Adrenal gland (tissue), 12 donors: Measurements from ENCODE around the gene TMEM184C. TPM values are rescaled to one million over a fixed set of nuclear protein-coding genes. Genes with fewer than 3 reads are reported as not detected.

Source experiments
- DNase-seq, 7 donors: peaks; one replicate each; pipeline ENCODE4 v3.0.0-alpha.2; 2019 to 2020
- H3K27ac ChIP-seq, 5 donors: fragments of 200-600 bp; sonication (generic) in 4 of 5; 1 replicate in 3 of 5; 2 replicates in 2 of 5; pipeline versions ENCODE4 v1.5.1 to v1.8.0; 2016 to 2020; ENCODE audit warnings: mild to moderate bottlenecking in 1 of 5
- H3K27me3 ChIP-seq: fragments of 200-600 bp; 2 replicates; pipeline ENCODE4 v1.8.0; 2021
- H3K36me3 ChIP-seq, 2 donors: fragments of 200-600 bp; replicated peaks in 1 of 2; 1 replicate in 1 of 2; 2 replicates in 1 of 2; pipeline versions ENCODE4 v1.5.1 to v1.8.0; 2018 to 2022
- H3K4me1 ChIP-seq, 2 donors: fragments of 200-600 bp; replicated peaks in 1 of 2; 1 replicate in 1 of 2; 2 replicates in 1 of 2; pipeline versions ENCODE4 v1.5.1 to v1.8.0; 2018 to 2021
- H3K4me3 ChIP-seq, 4 donors: fragments of 200-600 bp; sonication (generic) in 3 of 4; one replicate each; pipeline ENCODE4 v1.5.1; 2016 to 2018
- H3K9me3 ChIP-seq, 3 donors: fragments of 200-600 bp; sonication (generic) in 1 of 3; replicated peaks in 1 of 3; 1 replicate in 2 of 3; 2 replicates in 1 of 3; pipeline versions ENCODE4 v1.5.1 to v1.8.0; 2016 to 2021
- POLR2A ChIP-seq, 2 donors: fragments of 450-650 bp; IDR thresholded peaks; one replicate each; pipeline ENCODE4 v1.6.1; 2017; ENCODE audit warnings: antibody characterized with exemption in 2 of 2, mild to moderate bottlenecking in 2 of 2, moderate library complexity in 1 of 2
- WGBS, 4 donors: extraction: QIAGEN DNeasy Blood & Tissue Kit in 2 of 4; methylation state at CpG; one replicate each; pipeline versions ENCODE4 v1.1.5 to v1.1.7; 2013 to 2017; 5-methylcytosine and 5-hydroxymethylcytosine counted together
- intact Hi-C, 2 donors: fragments of 100-400 bp; cut with DNase I; formaldehyde crosslinking; loops; one replicate each; pipeline versions ENCODE4 v1.14.1 to v1.15.0; 2022 to 2023
- polyA plus RNA-seq, 3 donors: library from polyadenylated mRNA; stranded (reverse); fragments of 200-250 nt in 2 of 3; fragments of 350-450 nt in 1 of 3; fragmentation: Illumina TruSeq in 1 of 3; extraction: RNeasy Lipid Tissue Mini Kit (QIAGEN cat#74804) in 1 of 3; gene quantifications; one replicate each; pipeline ENCODE4 v1.2.3, GENCODE V29; 2013 to 2014
- total RNA-seq, 9 donors: library from RNA; depleted of rRNA in 4 of 9; stranded (reverse); fragments of >200 nt in 4 of 9; fragments of 120-200 nt in 1 of 9; fragmentation: NEBNext Ultra II Directional in 1 of 9; extraction: Animal tissue kit (Norgen Biotek cat#: 25700) in 1 of 9; gene quantifications; one replicate each; pipeline versions ENCODE4 v1.1.0 to v1.2.4, GENCODE V29; 2013 to 2023
- TF ChIP-seq, protein P1 (sequence below), 6 experiments: fragments of 450-650 bp in 4 of 6; fragments of 200-600 bp in 2 of 6; sonication (generic) in 1 of 6; IDR thresholded peaks; 1 replicate in 5 of 6; 2 replicates in 1 of 6; pipeline versions ENCODE4 v1.5.1 to v1.8.0; 2016 to 2021; ENCODE audit warnings: antibody characterized with exemption in 6 of 6, mild to moderate bottlenecking in 2 of 6, moderate library complexity in 1 of 6
- donor health status: healthy with polysubstance abuse.
- donor health status: Bipolar disorder and iron deficiency.
- donor health status: DM: yes; HTN: yes; CAD: no.
- donor health status: DM: no; HTN: no; CAD: no.
- donor health status: DM: no; HTN: no; CAD: no.
- donor health status: DM: yes; HTN: yes; CAD: no.

Gene TMEM184C
- total and polyA plus RNA-seq, 12 donors, result 4.0 to 63.8 (median 40.6) TPM

DNA sequence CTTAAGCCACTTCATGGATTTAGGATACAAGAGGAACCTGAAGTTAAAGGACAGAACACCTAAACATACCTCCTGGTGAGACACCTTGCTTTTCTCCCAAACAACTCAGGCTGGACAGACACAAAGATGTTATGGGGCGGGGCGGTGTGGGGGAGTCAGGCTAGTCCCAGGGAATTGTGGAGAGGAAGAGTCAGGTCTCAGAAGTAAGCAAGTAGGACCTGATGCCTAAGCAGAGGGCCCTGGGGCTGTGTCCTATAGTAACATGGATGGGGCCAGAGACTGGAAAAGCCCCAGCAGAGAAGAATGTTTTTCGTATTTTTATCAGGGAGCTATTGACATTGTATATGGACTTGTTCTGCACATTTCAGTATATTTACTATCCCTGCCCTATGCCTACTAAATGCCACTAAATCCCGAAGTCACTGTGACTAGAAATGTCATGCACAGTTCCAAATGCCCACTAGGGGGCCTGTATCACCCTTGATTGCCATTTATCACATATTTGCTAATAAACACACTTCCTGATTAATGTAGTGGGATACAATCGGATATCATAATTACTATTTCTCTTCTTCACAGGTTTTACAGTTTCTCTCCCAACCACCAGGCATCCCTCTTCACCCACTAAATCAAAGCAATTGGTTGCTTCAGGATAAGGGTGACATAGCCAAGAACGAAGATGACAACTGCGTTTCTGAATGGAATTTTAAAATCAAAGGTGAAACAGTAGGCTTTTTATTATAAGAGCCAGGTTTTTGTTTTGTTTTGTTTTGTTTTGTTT is 90.9 kb downstream of the TMEM184C start:
- TF ChIP-seq, protein P1, sequence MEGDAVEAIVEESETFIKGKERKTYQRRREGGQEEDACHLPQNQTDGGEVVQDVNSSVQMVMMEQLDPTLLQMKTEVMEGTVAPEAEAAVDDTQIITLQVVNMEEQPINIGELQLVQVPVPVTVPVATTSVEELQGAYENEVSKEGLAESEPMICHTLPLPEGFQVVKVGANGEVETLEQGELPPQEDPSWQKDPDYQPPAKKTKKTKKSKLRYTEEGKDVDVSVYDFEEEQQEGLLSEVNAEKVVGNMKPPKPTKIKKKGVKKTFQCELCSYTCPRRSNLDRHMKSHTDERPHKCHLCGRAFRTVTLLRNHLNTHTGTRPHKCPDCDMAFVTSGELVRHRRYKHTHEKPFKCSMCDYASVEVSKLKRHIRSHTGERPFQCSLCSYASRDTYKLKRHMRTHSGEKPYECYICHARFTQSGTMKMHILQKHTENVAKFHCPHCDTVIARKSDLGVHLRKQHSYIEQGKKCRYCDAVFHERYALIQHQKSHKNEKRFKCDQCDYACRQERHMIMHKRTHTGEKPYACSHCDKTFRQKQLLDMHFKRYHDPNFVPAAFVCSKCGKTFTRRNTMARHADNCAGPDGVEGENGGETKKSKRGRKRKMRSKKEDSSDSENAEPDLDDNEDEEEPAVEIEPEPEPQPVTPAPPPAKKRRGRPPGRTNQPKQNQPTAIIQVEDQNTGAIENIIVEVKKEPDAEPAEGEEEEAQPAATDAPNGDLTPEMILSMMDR (IDR thresholded peaks at IDR 0.05), result peak; percentile 84 to 97 (median 94)
- TF ChIP-seq POLR2A (IDR thresholded peaks at IDR 0.05), result no peak
- H3K4me1 ChIP-seq, result no peaks in the 10 kb centered on the region
- 19 to 31% (median 28%) methylated on average over 7 of the region's 7 CpGs for WGBS, 4 donors
- intact Hi-C loops, result loop anchor here (5.0 kb wide), 1 partner anchor 159 kb away; no protein-coding TSS in a partner anchor
- no peaks in the 10 kb centered on the region for H3K27me3 ChIP-seq
- peak overlapping the region in 1 of 4 donors; percentile 17 for H3K4me3 ChIP-seq
- no peaks in the 10 kb centered on the region for H3K36me3 ChIP-seq
- H3K9me3 ChIP-seq, result no peaks in the 10 kb centered on the region
- H3K27ac ChIP-seq, result no peak overlapping the region
- DNase-seq, result peak; percentile 39 to 85 (median 57)

DNA sequence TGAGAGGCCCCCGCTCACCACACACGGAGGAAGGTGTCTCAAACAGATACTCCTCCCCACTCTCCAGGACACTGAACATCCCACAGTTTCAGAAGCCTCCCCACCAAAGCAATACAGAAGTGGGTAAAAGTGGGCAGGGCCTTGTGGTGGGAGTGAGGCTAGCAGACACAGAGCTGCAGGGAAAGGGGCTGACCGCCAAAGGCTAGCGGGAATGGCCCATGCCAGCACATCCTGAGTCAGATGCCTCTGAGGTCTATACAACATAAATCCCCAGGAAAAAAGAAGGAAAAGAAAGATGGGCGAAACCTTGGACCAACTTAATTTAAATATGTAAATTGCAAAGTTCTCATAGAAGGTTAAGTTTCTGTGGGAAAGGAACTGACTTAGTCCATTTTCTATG is 92.8 kb downstream of the TMEM184C start:
- H3K36me3 ChIP-seq, result no peaks in the 10 kb centered on the region
- peaks cover 0 to 8% of the 10 kb centered on the region in 2 donors for H3K4me1 ChIP-seq
- H3K9me3 ChIP-seq, result no peaks in the 10 kb centered on the region
- H3K27me3 ChIP-seq, result no peaks in the 10 kb centered on the region
- intact Hi-C loops, result loop anchor here (5.0 kb wide), 1 partner anchor 157 kb away; no protein-coding TSS in a partner anchor
- TF ChIP-seq, protein P1 (IDR thresholded peaks at IDR 0.05), result no peak
- TF ChIP-seq POLR2A (IDR thresholded peaks at IDR 0.05), result no peak
- H3K4me3 ChIP-seq, result no peak overlapping the region
- 92 to 100% (median 98%) methylated on average over 5 of the region's 5 CpGs for WGBS, 4 donors
- DNase-seq, result no peak
- no peak overlapping the region for H3K27ac ChIP-seq

DNA sequence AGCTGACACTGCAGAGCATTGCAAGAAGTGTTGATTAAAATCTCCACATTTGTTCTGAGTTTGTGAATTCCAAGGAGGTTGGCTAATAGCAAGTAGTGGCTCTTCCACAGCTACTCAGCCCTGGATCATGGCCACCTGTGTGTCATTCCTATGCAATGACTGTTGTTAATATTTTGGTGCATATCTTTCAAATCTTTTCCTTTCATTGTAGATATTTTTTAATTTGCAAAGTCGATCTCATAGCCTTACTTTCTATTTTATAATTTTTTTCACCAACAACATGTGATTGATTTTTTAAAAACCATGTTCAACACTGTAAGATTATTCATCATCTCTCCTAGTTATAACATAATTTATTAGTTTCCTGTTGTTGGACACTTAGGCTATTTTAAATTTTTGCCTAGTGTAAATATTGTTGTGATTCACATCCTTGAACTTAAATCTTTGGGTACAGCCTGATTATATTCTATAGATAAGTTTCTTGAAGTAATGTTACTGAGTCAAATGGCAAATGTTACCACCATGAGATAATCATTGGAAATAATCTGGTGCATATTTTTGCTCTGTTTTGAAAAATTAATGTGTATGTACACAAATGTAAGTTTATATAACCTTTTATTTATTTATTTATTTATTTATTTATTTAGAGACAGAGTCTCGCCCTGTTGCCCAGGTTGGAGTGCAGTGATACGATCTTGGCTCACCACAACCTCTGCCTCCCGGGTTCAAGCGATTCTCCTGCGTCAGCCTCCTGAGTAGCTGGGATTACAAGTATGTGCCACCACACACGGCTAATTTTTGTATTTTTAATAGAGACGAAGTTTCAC is 97.6 kb downstream of the TMEM184C start:
- intact Hi-C loops, result no loop called here
- no peaks in the 10 kb centered on the region for H3K36me3 ChIP-seq
- H3K27ac ChIP-seq, result no peak overlapping the region
- peaks cover 0 to 14% of the 10 kb centered on the region in 2 donors for H3K4me1 ChIP-seq
- H3K4me3 ChIP-seq, result no peak overlapping the region
- WGBS, 4 donors, result 89 to 90% (median 89%) methylated on average over 8 of the region's 8 CpGs
- no peaks in the 10 kb centered on the region for H3K9me3 ChIP-seq
- peak in 6 of 7 donors; percentile 35 to 69 (median 60) for DNase-seq
- H3K27me3 ChIP-seq, result no peaks in the 10 kb centered on the region
- TF ChIP-seq POLR2A (IDR thresholded peaks at IDR 0.05), result no peak
- TF ChIP-seq, protein P1 (IDR thresholded peaks at IDR 0.05), result no peak

DNA sequence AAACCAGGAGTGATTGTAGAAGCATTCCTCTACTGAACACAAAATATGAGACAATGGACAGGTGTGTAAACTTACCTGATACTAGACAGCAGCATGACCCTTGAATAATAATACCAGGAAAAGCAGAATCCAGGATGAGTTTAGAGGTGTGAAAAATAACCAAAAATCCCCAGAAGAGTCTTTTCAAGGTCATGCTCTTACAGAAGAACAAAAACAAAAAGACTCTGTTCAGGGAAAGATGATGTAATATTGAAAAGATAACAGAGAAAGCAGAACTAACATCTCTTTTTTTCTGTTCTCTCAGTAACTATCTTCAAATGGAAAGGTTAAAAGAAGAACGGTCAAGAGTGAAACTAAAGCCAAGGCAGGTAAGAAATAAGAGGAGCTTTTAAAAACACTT is 100.7 kb downstream of the TMEM184C start:
- WGBS, 4 donors, result 16 to 27% (median 20%) methylated on average over 1 of the region's 1 CpG
- Histone ChIP-seq H3K27ac (no peak overlapping the region), H3K36me3 (no peaks in the 10 kb centered on the region), H3K4me1 (peaks cover 0 to 14% of the 10 kb centered on the region in 2 donors), H3K27me3 (no peaks in the 10 kb centered on the region), H3K4me3 (no peak overlapping the region), H3K9me3 (no peaks in the 10 kb centered on the region)
- TF ChIP-seq, protein P1 (IDR thresholded peaks at IDR 0.05), result no peak
- no peak for TF ChIP-seq POLR2A (IDR thresholded peaks at IDR 0.05)
- DNase-seq, result no peak
- intact Hi-C loops, result no loop called here
